ENCODE results near the gene TFCP2.

The TFCP2 gene

GRCh38 chr12:51187370-51187987, 14.5 kb upstream of the TFCP2 start:
- no peak for DNase-seq (ENCODE audit: extremely low spot score)
- ChIA-PET CTCF (no interaction called here), POLR2A (interaction anchor here (1.1 kb wide), 1 partner anchor 12 kb away, joined by 3 read pairs; no protein-coding TSS in a partner anchor)
- TF ChIP-seq ARNT (IDR thresholded peaks at IDR 0.05) (no peak), FOXK2 (IDR thresholded peaks at IDR 0.05) (no peak), SUZ12 (IDR thresholded peaks at IDR 0.05) (no peak), BHLHE40 (IDR thresholded peaks at IDR 0.05; ENCODE audit: borderline replicate concordance) (no peak), TARDBP (IDR thresholded peaks at IDR 0.05) (no peak), ELF4 (IDR thresholded peaks at IDR 0.05) (no peak), FOXM1 (IDR thresholded peaks at IDR 0.05; ENCODE audit: borderline replicate concordance) (no peak), HDGF (IDR thresholded peaks at IDR 0.05; ENCODE audit: borderline replicate concordance) (no peak), ZNF384 (IDR thresholded peaks at IDR 0.05) (no peak), CTBP1 (IDR thresholded peaks at IDR 0.05; ENCODE audit: borderline replicate concordance) (no peak), SP1 (IDR thresholded peaks at IDR 0.05) (no peak), NFRKB (IDR thresholded peaks at IDR 0.05) (no peak), L3MBTL2 (conservative IDR thresholded peaks at IDR 0.05) (no peak), LEF1 (IDR thresholded peaks at IDR 0.05; ENCODE audit: borderline replicate concordance) (no peak), FOXA1 (IDR thresholded peaks at IDR 0.05) (no peak)
- TF ChIP-seq, protein P1, sequence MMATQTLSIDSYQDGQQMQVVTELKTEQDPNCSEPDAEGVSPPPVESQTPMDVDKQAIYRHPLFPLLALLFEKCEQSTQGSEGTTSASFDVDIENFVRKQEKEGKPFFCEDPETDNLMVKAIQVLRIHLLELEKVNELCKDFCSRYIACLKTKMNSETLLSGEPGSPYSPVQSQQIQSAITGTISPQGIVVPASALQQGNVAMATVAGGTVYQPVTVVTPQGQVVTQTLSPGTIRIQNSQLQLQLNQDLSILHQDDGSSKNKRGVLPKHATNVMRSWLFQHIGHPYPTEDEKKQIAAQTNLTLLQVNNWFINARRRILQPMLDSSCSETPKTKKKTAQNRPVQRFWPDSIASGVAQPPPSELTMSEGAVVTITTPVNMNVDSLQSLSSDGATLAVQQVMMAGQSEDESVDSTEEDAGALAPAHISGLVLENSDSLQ (IDR thresholded peaks at IDR 0.05), result no peak

DNA sequence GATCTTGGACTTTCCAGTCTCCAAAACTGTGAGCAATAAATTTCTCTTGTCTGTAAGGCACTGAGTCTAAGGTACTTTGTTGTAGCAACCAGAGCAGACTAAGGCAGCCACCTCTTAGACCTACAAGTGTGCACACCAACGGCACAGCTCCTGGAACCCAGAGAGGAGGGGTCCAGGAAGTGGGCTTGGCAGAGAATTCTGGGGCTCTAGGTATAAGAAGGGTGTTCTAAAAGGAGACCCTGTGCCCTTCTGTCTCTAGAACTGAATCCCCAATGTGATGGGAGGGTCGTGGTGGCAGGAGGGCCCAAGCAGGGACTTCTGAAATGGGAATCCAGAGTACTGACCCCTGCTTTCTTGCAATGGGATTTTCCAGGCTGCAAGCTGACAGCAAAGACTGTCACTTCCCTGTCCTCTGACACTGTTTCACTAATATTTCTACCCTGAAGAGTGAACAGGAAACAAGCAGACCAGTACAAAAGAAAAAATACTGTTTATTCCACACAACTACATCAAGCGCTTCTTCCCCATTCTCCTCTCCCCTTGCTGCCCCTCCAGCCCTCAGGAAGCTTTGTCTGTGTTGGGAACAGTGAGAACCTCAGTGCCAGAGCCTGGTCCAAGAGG, 13.6 kb upstream of the TFCP2 start:
- DNase-seq (ENCODE audit: extremely low spot score), result peak; percentile 2
- POLR2A ChIA-PET, result interaction anchor here (1.1 kb wide), 1 partner anchor 12 kb away, joined by 3 read pairs; no protein-coding TSS in a partner anchor
- CTCF ChIA-PET, result no interaction called here
- TF ChIP-seq FOXK2 (IDR thresholded peaks at IDR 0.05) (no peak), FOXA1 (IDR thresholded peaks at IDR 0.05) (no peak), NFRKB (IDR thresholded peaks at IDR 0.05) (no peak), CTBP1 (IDR thresholded peaks at IDR 0.05; ENCODE audit: borderline replicate concordance) (no peak), TARDBP (IDR thresholded peaks at IDR 0.05) (no peak), HDGF (IDR thresholded peaks at IDR 0.05; ENCODE audit: borderline replicate concordance) (no peak), SUZ12 (IDR thresholded peaks at IDR 0.05) (no peak), ARNT (IDR thresholded peaks at IDR 0.05) (no peak), BHLHE40 (IDR thresholded peaks at IDR 0.05; ENCODE audit: borderline replicate concordance) (no peak), FOXM1 (IDR thresholded peaks at IDR 0.05; ENCODE audit: borderline replicate concordance) (no peak), ZNF384 (IDR thresholded peaks at IDR 0.05) (no peak), L3MBTL2 (conservative IDR thresholded peaks at IDR 0.05) (no peak), ELF4 (IDR thresholded peaks at IDR 0.05) (no peak), LEF1 (IDR thresholded peaks at IDR 0.05; ENCODE audit: borderline replicate concordance) (no peak), SP1 (IDR thresholded peaks at IDR 0.05) (no peak)
- TF ChIP-seq, protein P1 (IDR thresholded peaks at IDR 0.05), result no peak

DNA sequence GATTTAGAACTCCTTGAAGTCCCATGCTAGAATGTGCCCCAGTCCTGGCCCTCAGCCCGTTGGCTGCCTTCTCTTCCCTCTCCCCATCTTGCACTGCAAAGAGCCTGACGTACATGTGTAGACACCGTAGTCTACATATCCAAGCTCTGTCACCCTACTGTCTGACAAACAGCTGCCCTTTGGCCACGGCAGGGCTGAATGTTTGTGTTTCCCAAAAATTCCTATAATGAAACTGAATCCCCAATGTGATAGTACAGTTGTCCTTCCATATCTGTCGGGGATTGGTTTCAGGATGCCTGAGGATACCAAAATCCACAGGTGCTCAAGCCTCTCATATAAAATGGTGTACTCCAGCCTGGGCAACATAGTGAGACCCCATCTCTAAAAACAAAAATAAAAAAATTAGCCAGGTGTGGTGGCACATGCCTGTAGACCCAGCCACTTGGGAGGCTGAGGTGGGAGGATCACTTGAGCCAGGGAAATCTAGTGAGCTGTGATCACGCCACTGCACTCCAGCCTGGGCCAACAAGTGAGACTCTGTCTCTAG, 12.3 kb upstream of the TFCP2 start:
- ChIA-PET POLR2A (no interaction called here), CTCF (no interaction called here)

DNA sequence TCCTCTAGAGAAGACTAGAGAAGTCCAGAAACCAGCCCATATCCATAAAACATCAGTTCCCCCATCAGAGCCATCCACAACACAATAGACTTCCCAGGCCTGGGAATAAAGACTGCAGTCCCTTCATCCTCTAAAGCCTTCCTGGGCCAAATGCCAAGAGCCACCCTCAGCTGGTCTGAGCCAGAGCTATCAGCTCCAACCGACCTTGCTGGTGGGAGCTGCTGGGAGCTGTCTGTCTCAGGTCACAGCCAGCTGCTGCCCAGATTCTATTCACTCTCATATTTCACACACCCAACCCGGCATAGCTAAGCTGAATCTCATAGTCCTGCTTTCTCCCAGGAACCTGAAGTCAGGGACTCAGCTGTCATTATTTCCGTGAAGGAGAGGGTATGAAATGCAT, 10.9 kb upstream of the TFCP2 start:
- ChIA-PET CTCF (no interaction called here), POLR2A (interaction anchor here (1.3 kb wide), 1 partner anchor 12 kb away, joined by 4 read pairs; no protein-coding TSS in a partner anchor)
- DNase-seq (ENCODE audit: extremely low spot score), result peak; percentile 10
- TF ChIP-seq, protein P1 (IDR thresholded peaks at IDR 0.05), result peak; percentile 11; the same call in 1 of the 2 replicates
- TF ChIP-seq SUZ12 (IDR thresholded peaks at IDR 0.05), result no peak

More for the DNA sequence above, 12.3 kb upstream of the TFCP2 start:
- DNase-seq (ENCODE audit: extremely low spot score), result peak; percentile 5
- TF ChIP-seq ELF4 (IDR thresholded peaks at IDR 0.05), result no peak
- TF ChIP-seq FOXA1 (IDR thresholded peaks at IDR 0.05), result no peak
- TF ChIP-seq NFRKB (IDR thresholded peaks at IDR 0.05), result no peak
- TF ChIP-seq BHLHE40 (IDR thresholded peaks at IDR 0.05; ENCODE audit: borderline replicate concordance), result no peak
- no peak for TF ChIP-seq ZNF384 (IDR thresholded peaks at IDR 0.05)
- TF ChIP-seq LEF1 (IDR thresholded peaks at IDR 0.05; ENCODE audit: borderline replicate concordance), result no peak
- no peak for TF ChIP-seq SUZ12 (IDR thresholded peaks at IDR 0.05)
- no peak for TF ChIP-seq FOXM1 (IDR thresholded peaks at IDR 0.05; ENCODE audit: borderline replicate concordance)
- TF ChIP-seq HDGF (IDR thresholded peaks at IDR 0.05; ENCODE audit: borderline replicate concordance), result no peak
- no peak for TF ChIP-seq TARDBP (IDR thresholded peaks at IDR 0.05)
- TF ChIP-seq, protein P1 (IDR thresholded peaks at IDR 0.05), result no peak
- no peak for TF ChIP-seq SP1 (IDR thresholded peaks at IDR 0.05)
- TF ChIP-seq L3MBTL2 (conservative IDR thresholded peaks at IDR 0.05), result no peak
- TF ChIP-seq CTBP1 (IDR thresholded peaks at IDR 0.05; ENCODE audit: borderline replicate concordance), result no peak
- no peak for TF ChIP-seq FOXK2 (IDR thresholded peaks at IDR 0.05)
- TF ChIP-seq ARNT (IDR thresholded peaks at IDR 0.05), result no peak

DNA sequence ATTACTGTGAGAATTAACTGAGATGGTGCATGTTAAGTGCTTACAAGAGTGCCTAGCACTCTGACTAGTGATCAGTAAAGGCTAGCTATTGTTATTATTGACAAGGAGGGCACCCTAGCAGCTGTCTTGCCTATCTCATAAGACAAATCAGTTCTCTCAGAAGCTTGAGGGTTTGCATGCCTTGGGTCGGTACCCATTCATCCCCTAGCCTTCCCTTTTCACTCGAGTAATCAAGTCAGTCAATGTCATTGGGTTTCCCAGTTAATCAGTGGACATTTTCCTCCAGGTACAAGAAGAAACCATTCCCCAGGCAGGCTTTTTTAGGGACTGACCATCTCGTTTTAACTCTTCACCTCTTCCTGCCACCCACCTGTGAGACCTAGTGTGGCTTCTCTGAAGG, 10.4 kb upstream of the TFCP2 start:
- ChIA-PET CTCF (no interaction called here), POLR2A (no interaction called here)
- no peak for DNase-seq (ENCODE audit: extremely low spot score)
- TF ChIP-seq HDGF (IDR thresholded peaks at IDR 0.05; ENCODE audit: borderline replicate concordance) (no peak), CTBP1 (IDR thresholded peaks at IDR 0.05; ENCODE audit: borderline replicate concordance) (no peak)

Measured in HEK293T (cell line).